VCaP (cell line): ENCODE results near the gene EIF6.

ENCODE experiments used
- H3K27ac ChIP-seq: fragments of 450-650 bp; 2 replicates; pipeline ENCODE4 v1.5.1; 2017
- TF ChIP-seq, protein P1 (sequence below): fragments of 450-650 bp; conservative IDR thresholded peaks from 2 replicates; pipeline ENCODE4 v1.5.1; 2017; ENCODE audit warnings: mild to moderate bottlenecking, moderate library complexity

The EIF6 gene

DNA sequence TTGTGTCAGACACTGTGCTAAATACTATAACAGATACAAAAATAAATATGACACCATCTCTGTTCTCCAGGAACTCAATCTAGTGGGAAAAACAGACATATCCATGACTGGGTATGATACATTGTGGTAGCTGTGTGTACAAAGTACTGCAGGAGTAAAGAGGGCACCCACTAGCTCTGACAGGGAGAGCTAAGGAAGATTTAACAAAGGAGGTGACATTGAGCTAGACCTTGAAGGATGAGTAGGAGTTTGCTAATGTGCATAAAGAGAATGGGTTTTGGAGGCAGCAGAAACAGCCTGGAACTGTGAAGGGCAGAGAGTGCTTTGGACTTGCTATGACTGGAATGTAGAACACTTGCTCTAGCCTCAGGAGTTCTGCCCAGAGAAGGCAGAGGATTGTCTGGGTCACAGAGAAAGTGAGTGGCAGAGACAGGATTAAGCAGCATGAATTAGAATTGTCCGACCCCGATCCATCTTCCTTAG is 43.7 kb downstream of the EIF6 start:
- TF ChIP-seq, protein P1, sequence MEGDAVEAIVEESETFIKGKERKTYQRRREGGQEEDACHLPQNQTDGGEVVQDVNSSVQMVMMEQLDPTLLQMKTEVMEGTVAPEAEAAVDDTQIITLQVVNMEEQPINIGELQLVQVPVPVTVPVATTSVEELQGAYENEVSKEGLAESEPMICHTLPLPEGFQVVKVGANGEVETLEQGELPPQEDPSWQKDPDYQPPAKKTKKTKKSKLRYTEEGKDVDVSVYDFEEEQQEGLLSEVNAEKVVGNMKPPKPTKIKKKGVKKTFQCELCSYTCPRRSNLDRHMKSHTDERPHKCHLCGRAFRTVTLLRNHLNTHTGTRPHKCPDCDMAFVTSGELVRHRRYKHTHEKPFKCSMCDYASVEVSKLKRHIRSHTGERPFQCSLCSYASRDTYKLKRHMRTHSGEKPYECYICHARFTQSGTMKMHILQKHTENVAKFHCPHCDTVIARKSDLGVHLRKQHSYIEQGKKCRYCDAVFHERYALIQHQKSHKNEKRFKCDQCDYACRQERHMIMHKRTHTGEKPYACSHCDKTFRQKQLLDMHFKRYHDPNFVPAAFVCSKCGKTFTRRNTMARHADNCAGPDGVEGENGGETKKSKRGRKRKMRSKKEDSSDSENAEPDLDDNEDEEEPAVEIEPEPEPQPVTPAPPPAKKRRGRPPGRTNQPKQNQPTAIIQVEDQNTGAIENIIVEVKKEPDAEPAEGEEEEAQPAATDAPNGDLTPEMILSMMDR, result no peak
- H3K27ac ChIP-seq, result no peak overlapping the region

DNA sequence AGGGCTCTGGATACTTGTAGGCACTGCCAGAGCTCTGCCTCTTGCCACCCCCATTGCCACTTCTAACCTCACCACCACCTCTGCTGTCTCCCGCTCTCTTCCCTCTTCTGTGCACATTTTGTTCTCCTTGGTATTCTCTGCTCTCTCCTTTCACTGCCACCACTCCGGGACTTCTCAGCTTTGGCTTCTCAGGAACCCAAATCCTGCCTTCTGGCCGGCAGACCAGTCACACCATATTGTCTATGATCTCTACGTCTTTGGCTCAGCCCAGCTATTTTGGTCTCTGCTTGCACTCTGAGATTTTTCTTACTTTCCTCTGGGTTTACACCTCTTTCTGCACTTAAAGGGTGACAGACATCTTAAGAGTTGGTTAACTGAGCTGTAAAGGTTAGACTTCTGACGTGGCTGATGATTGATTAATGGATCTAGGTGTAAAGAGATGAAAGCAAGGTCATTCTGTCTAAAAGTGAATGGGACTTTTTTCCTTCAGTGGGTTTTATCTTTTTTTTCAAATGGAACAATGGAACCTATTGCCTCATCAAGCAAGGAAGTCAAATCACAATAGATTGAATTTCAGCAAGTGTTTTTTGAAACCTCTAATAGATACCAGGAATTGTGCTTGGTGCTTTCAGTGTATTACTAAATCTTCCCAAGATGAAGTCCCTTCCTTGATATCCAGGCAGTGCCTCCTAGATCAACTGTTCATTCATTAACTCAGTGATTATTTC is 44.3 kb downstream of the EIF6 start:
- no peak overlapping the region for H3K27ac ChIP-seq
- TF ChIP-seq, protein P1, result no peak

DNA sequence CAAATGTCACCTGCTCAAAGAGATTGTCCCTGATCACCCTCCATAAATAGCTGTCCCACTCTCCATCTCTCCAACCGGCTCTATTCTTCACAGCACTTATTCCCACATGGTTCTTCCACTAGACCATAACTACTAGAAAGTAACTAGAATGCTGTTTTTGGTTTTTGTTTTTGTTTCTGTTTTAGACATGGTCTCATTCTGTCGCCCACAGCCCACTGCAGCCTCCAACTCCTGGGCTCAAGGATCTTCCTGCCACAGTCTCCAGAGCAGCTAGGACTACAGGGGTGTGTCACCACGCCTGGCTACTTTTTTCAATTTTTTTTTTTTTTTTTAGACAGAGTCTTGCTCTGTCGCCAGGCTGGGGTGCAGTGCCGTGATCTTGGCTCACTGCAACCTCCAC is 45.8 kb downstream of the EIF6 start:
- TF ChIP-seq, protein P1, result no peak
- no peak overlapping the region for H3K27ac ChIP-seq

DNA sequence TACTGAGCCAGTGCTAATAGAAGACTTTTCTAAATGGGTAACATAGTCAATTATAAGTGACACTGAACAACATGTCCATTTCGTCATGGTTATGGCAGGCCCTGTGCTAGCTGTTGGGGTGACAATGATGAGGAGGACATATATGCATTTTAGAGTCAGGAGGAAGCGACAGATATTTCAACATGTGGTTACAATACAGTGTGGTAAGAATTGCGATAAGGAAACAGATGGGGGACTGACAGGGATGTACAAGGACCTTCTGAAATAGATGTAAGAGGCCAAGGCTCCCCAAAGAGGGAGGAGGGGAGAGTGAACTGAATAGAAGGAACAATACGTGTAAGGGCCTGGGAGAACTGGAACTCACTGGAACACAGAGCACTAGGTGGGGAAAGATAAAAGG is 46.4 kb downstream of the EIF6 start:
- TF ChIP-seq, protein P1, result no peak
- H3K27ac ChIP-seq, result no peak overlapping the region

DNA sequence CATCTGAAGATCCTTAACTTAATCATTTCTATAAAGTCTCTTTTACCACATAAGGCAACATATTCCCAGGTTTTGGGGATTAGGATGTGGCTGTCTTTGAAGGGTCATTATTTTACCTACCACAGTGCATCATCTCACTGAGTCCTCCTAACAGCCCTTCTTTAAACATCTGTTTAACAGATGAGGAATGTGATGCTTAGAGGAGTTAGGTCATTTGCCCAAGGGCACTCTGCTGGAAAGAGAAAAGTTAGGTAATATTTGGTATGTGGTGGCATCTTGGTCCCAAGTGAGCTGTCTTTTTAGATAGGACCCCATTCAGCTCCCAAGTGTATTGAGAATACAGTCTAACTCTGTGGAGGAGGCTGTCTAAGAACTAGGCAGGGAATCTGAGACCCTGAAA is 47.1 kb downstream of the EIF6 start:
- TF ChIP-seq, protein P1, result no peak
- no peak overlapping the region for H3K27ac ChIP-seq

DNA sequence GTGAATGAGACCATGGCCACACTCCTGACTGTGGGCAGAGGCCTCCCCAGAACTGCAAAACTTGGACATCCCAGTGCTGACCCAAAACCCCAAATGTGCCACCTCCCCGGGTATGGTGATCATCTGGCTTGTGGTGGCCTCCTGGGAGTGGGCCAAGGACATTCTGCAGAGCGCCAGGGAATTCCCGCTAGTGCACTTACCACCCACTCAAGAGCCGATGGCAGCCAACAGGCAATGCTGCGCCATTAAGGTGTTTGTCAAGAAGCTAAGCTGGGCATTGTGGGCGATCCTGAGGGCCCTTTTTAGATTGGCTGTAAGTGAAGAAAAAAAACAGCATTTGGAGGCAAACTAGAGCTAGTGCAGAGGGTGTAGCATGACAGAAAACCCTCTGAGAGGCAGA is 48.7 kb downstream of the EIF6 start:
- H3K27ac ChIP-seq, result no peak overlapping the region
- TF ChIP-seq, protein P1, result no peak

DNA sequence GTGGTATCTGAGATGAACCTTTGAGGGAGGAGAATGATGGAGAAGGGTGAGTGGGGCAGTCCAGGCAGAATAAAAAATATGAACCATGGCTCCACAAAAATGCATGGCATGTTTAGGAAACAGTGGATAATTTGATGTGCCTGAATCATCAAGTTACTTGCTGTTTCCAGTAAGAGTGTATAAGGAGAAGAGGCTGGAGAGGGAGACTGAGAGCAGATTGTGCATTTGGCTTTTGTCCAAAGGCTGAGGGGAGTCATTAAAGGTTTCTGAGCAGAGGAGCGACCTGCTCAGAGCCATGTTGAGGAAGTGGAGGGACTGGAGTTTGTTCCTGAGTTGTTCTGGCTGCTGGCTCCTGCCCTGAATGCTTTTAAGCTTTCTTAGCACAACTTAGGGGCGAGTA is 52.0 kb downstream of the EIF6 start:
- no peak overlapping the region for H3K27ac ChIP-seq
- TF ChIP-seq, protein P1, result no peak
